Sigmoid colon (tissue), 7 donors: Measurements from ENCODE around the gene MAP7D2. TPM values are rescaled to one million over a fixed set of nuclear protein-coding genes. Genes with fewer than 3 reads are reported as not detected.

Source experiments
- polyA plus RNA-seq, 3 donors: library from polyadenylated mRNA; stranded (reverse); fragments of 200-250 nt; gene quantifications; one replicate each; pipeline ENCODE4 v1.2.3, GENCODE V29; 2013
- small RNA-seq, 3 donors: library from RNA; depleted of rRNA; stranded (forward); fragments of <200 nt; gene quantifications; one replicate each; pipeline ENCODE3, GENCODE V24; 2016
- total RNA-seq, 4 donors: library from RNA; depleted of rRNA; stranded (reverse); fragments of >200 nt; gene quantifications; one replicate each; pipeline ENCODE4 v1.1.0, GENCODE V29; 2016
- donor health status: healthy with polysubstance abuse.
- donor health status: Bipolar disorder and iron deficiency.
- donor health status: healthy.

MAP7D2 gene
- total and polyA plus RNA-seq, 7 donors = 0.66 to 2.5 (median 1.4) TPM

Small RNAs within 50 kb of the gene (small RNA-seq; reads per million reads assigned to genes)
- gene MIR23C (0.30 to 1.9 (median 0.36) reads per million in 3 donors), gene RF00019 (0 reads per million in 3 donors), gene RF00493 (16.1 to 42.5 (median 35.4) reads per million in 3 donors), gene RF00494 (0 reads per million in 3 donors)

Other genes starting within 250 kb of the MAP7D2 start
- gene SH3KBP1, start 229.3 kb downstream of the MAP7D2 start, total RNA-seq = 10 to 100 TPM in 1 of 4 donors, 1 to 10 TPM in 3; 4.6 to 15.2 (median 6.2) TPM
- gene SH3KBP1, start 229.3 kb downstream of the MAP7D2 start, polyA plus RNA-seq = 10 to 100 TPM; 38.4 to 44.4 (median 42.6) TPM
- 10 to 100 TPM in 1 of 4 donors, 1 to 10 TPM in 3; 7.9 to 16.3 (median 9.8) TPM for gene BCLAF3, start 125.8 kb downstream of the MAP7D2 start, total RNA-seq
- 10 to 100 TPM in 1 of 3 donors, 1 to 10 TPM in 2; 4.3 to 11.4 (median 9.5) TPM for gene BCLAF3, start 125.8 kb downstream of the MAP7D2 start, polyA plus RNA-seq
- 10 to 100 TPM; 38.8 to 75.7 (median 57.6) TPM for gene EIF1AX, start 24.9 kb upstream of the MAP7D2 start, total RNA-seq
- gene EIF1AX, start 24.9 kb upstream of the MAP7D2 start, polyA plus RNA-seq = 10 to 100 TPM; 34.0 to 48.6 (median 37.2) TPM
- 10 to 100 TPM; 34.3 to 41.9 (median 40.2) TPM for gene RPS6KA3, start 150.0 kb upstream of the MAP7D2 start, total RNA-seq
- 10 to 100 TPM; 18.0 to 25.8 (median 21.0) TPM for gene RPS6KA3, start 150.0 kb upstream of the MAP7D2 start, polyA plus RNA-seq